HepG2 (cell line): Measurements from ENCODE around the gene CACNA1F. TPM values are rescaled to one million over a fixed set of nuclear protein-coding genes. Genes with fewer than 3 reads are reported as not detected.

Source experiments
- ARHGAP35 ChIP-seq: sonication (generic); formaldehyde crosslinking; IDR thresholded peaks from 2 replicates; pipeline ENCODE4 v1.9.0; 2022; ENCODE audit warnings: mild to moderate bottlenecking, inconsistent platforms, moderate library complexity, missing genetic modification reagents, borderline replicate concordance
- ATF6 ChIP-seq: sonication (generic); formaldehyde crosslinking; conservative IDR thresholded peaks from 2 replicates; pipeline ENCODE4 v1.4.0; 2020; ENCODE audit warnings: missing genetic modification reagents
- E2F1 ChIP-seq: sonication (generic); formaldehyde crosslinking; IDR thresholded peaks from 2 replicates; pipeline ENCODE4 v1.5.0; 2020; ENCODE audit warnings: missing genetic modification reagents
- EHMT2 ChIP-seq: fragments of 200-600 bp; sonication (generic); IDR thresholded peaks from 2 replicates; pipeline ENCODE4 v1.7.0; 2017; ENCODE audit warnings: antibody characterized with exemption, low read depth, low read length, borderline replicate concordance
- IKZF5 ChIP-seq: IDR thresholded peaks from 2 replicates; pipeline ENCODE4 v1.6.1; 2018; ENCODE audit warnings: missing genetic modification reagents, mild to moderate bottlenecking, missing compliant biosample characterization
- MAFF ChIP-seq: IDR thresholded peaks from 2 replicates; pipeline ENCODE4 v1.6.1; 2011; ENCODE audit warnings: low read depth, low read length, improper control_type of control experiment
- NFE2L1 ChIP-seq: sonication (generic); formaldehyde crosslinking; IDR thresholded peaks from 2 replicates; pipeline ENCODE4 v1.4.0; 2020; ENCODE audit warnings: missing genetic modification reagents, mild to moderate bottlenecking, borderline replicate concordance
- PCBP2 ChIP-seq: fragments of 200-400 bp; formaldehyde crosslinking; optimal IDR thresholded peaks from 2 replicates; pipeline ENCODE3; 2018; ENCODE audit warnings: low read length, low read depth; ENCODE audit not compliant: poor library complexity, severe bottlenecking
- PHF21A ChIP-seq: sonication (generic); formaldehyde crosslinking; IDR thresholded peaks from 2 replicates; pipeline ENCODE4 v1.5.0; 2020; ENCODE audit warnings: mild to moderate bottlenecking, missing genetic modification reagents
- SIN3A ChIP-seq: IDR thresholded peaks from 2 replicates; pipeline ENCODE4 v1.6.1; 2011; ENCODE audit warnings: low read depth, mild to moderate bottlenecking, control low read depth, low read length, borderline replicate concordance
- TCF7L2 ChIP-seq: IDR thresholded peaks from 2 replicates; pipeline ENCODE4 v1.6.1; 2011; ENCODE audit warnings: mild to moderate bottlenecking, low read depth, low read length, moderate library complexity
- ZIK1 ChIP-seq: sonication (generic); formaldehyde crosslinking; IDR thresholded peaks from 2 replicates; pipeline ENCODE4 v1.5.0; 2020; ENCODE audit warnings: mild to moderate bottlenecking, low read depth, missing genetic modification reagents, borderline replicate concordance
- ZNF18 ChIP-seq: sonication (generic); formaldehyde crosslinking; IDR thresholded peaks from 2 replicates; pipeline ENCODE4 v1.8.0; 2022; ENCODE audit warnings: mild to moderate bottlenecking, missing genetic modification reagents; ENCODE audit not compliant: insufficient replicate concordance
- ZNF607 ChIP-seq: sonication (generic); formaldehyde crosslinking; IDR thresholded peaks from 2 replicates; pipeline ENCODE4 v1.5.1; 2020; ENCODE audit warnings: missing genetic modification reagents, mild to moderate bottlenecking, borderline replicate concordance
- ZNF639 ChIP-seq: conservative IDR thresholded peaks from 2 replicates; pipeline ENCODE4 v1.6.1; 2018; ENCODE audit warnings: missing genetic modification reagents
- ZSCAN12 ChIP-seq: sonication (generic); formaldehyde crosslinking; IDR thresholded peaks from 2 replicates; pipeline ENCODE4 v1.9.0; 2021; ENCODE audit warnings: mild to moderate bottlenecking, missing genetic modification reagents
- polyA plus RNA-seq, 8 experiments: library from polyadenylated mRNA; depleted of rRNA in 3 of 8; stranded (reverse) in 7 of 8; unstranded in 1 of 8; fragments of >200 nt; fragmentation: Illumina TruSeq in 4 of 8; extraction: Trizol in 4 of 8; gene quantifications; 2 replicates each; pipeline versions ENCODE4 v1.2.1 to v1.2.3, GENCODE V29; 2011 to 2016; ENCODE audit warnings: low read depth in 4 of 8, missing spikeins in 1 of 8, mixed read lengths in 1 of 8; ENCODE audit not compliant: insufficient read depth in 1 of 8
- total RNA-seq, 5 experiments: library from RNA; depleted of rRNA; stranded (reverse); fragments of >200 nt; fragmentation: Illumina TruSeq; extraction: Trizol; gene quantifications; 2 replicates each; pipeline ENCODE4 v1.2.3, GENCODE V29; 2016; ENCODE audit warnings: low read depth in 1 of 5

Gene CACNA1F
- total and polyA plus RNA-seq, 2 of the 13 experiments (the other 11 are each of a cell fraction or from before 2014, with no cell fraction given) = 0.03 TPM; not detected in 1

- TF ChIP-seq ZSCAN12 (CRISPR knock-in tag) (no peak), PCBP2 (no peak), EHMT2 (no peak), PHF21A (CRISPR knock-in tag) (peak; percentile 35; the same call in 1 of the 2 replicates), IKZF5 (CRISPR knock-in tag) (peak; percentile 74; the same call in 1 of the 2 replicates), ARHGAP35 (CRISPR knock-in tag) (peak; percentile 69; the same call in 1 of the 2 replicates), MAFF (no peak), ZNF607 (CRISPR knock-in tag) (peak; percentile 91; the same call in 1 of the 2 replicates), E2F1 (CRISPR knock-in tag) (peak; percentile 40; the same call in 1 of the 2 replicates), ATF6 (CRISPR knock-in tag) (0 out of 2 replicates have a peak, but pooled peaks have one; percentile 53), NFE2L1 (CRISPR knock-in tag) (no peak), TCF7L2 (no peak), SIN3A (peak; percentile 93), ZIK1 (CRISPR knock-in tag) (peak; percentile 54; the same call in 1 of the 2 replicates), ZNF639 (no peak), ZNF18 (CRISPR knock-in tag) (peak; percentile 23)
Observed at GRCh38 chrX:49199906-49200771, 33.0 kb downstream of the CACNA1F start, which contains the start of gene SYP (continued).
